Neuronal stem cell (in vitro differentiated cells): Measurements from ENCODE around the gene SLC9A1.
"Not testable (repeated sequence)": the region's sequence is repeated elsewhere in the genome, so short reads cannot be mapped to it uniquely, and the experiment has no call there.

Source experiments
- DNase-seq: peaks from one replicate; pipeline ENCODE4 v3.0.0-alpha.2; 2013; ENCODE audit warnings: low spot score
- H2AFZ ChIP-seq: one replicate; pipeline ENCODE4 v1.6.1; 2013; ENCODE audit warnings: mild to moderate bottlenecking, low read length, inconsistent platforms
- H2AK5ac ChIP-seq: 2 replicates; pipeline ENCODE4 v1.6.1; 2013; ENCODE audit warnings: low read depth, mild to moderate bottlenecking, inconsistent platforms, low read length, moderate library complexity, mixed read lengths
- H2BK120ac ChIP-seq: 2 replicates; pipeline ENCODE4 v1.6.1; 2013; ENCODE audit warnings: low read depth, mild to moderate bottlenecking, inconsistent platforms, low read length, moderate library complexity, mixed read lengths
- H2BK12ac ChIP-seq: one replicate; pipeline ENCODE4 v1.6.1; 2013; ENCODE audit warnings: low read length, inconsistent platforms
- H2BK15ac ChIP-seq: 2 replicates; pipeline ENCODE4 v1.6.1; 2013; ENCODE audit warnings: mild to moderate bottlenecking, low read length, inconsistent platforms, mixed read lengths
- H2BK5ac ChIP-seq: one replicate; pipeline ENCODE4 v1.6.1; 2013; ENCODE audit warnings: inconsistent platforms, mild to moderate bottlenecking, low read length, moderate library complexity
- H3K14ac ChIP-seq: one replicate; pipeline ENCODE4 v1.6.1; 2013; ENCODE audit warnings: low read length, inconsistent platforms
- H3K18ac ChIP-seq: 2 replicates; pipeline ENCODE4 v1.6.1; 2013; ENCODE audit warnings: low read length, inconsistent platforms
- H3K23ac ChIP-seq: 2 replicates; pipeline ENCODE4 v1.6.1; 2013; ENCODE audit warnings: low read depth, mild to moderate bottlenecking, mixed read lengths, low read length, inconsistent platforms; ENCODE audit not compliant: poor library complexity
- H3K27ac ChIP-seq: replicated peaks from 3 replicates; pipeline ENCODE4 v1.5.1; 2013; ENCODE audit warnings: low read length, inconsistent platforms
- H3K27me3 ChIP-seq, 3 experiments: 2 replicates each; pipeline ENCODE4 v1.6.1; 2013; ENCODE audit warnings: low read length in 3 of 3, mild to moderate bottlenecking in 2 of 3, inconsistent platforms in 1 of 3, low read depth in 1 of 3, mixed read lengths in 1 of 3, moderate library complexity in 1 of 3; ENCODE audit not compliant: control insufficient read depth in 3 of 3, insufficient read depth in 3 of 3
- H3K36me3 ChIP-seq, 2 donors: replicated peaks in 1 of 2; 2 replicates each; pipeline ENCODE4 v1.6.1; 2013; ENCODE audit warnings: low read length in 2 of 2; ENCODE audit not compliant: control insufficient read depth in 2 of 2, insufficient read depth in 2 of 2
- H3K4ac ChIP-seq: 2 replicates; pipeline ENCODE4 v1.6.1; 2013; ENCODE audit warnings: inconsistent platforms, mild to moderate bottlenecking, low read length, moderate library complexity
- H3K4me1 ChIP-seq, 2 donors: 1 replicate in 1 of 2; 2 replicates in 1 of 2; pipeline ENCODE4 v1.6.1; 2013; ENCODE audit warnings: low read length in 2 of 2, low read depth in 1 of 2; ENCODE audit not compliant: control insufficient read depth in 2 of 2, insufficient read depth in 1 of 2
- H3K4me2 ChIP-seq: one replicate; pipeline ENCODE4 v1.6.1; 2013; ENCODE audit warnings: mild to moderate bottlenecking, low read length, inconsistent platforms; ENCODE audit not compliant: insufficient read depth, poor library complexity, severe bottlenecking
- H3K4me3 ChIP-seq, 2 donors: 2 replicates each; pipeline ENCODE4 v1.5.1; 2013; ENCODE audit warnings: low read length in 2 of 2, mild to moderate bottlenecking in 2 of 2, inconsistent platforms in 1 of 2, moderate library complexity in 1 of 2
- H3K79me1 ChIP-seq: one replicate; pipeline ENCODE4 v1.6.1; 2013; ENCODE audit warnings: low read depth, mild to moderate bottlenecking, inconsistent platforms, low read length, moderate library complexity
- H3K9ac ChIP-seq: one replicate; pipeline ENCODE4 v1.6.1; 2013; ENCODE audit warnings: mild to moderate bottlenecking, low read depth, low read length, inconsistent platforms; ENCODE audit not compliant: poor library complexity
- H3K9me3 ChIP-seq, 2 donors: replicated peaks in 1 of 2; 2 replicates each; pipeline versions ENCODE3 to v1.6.1; 2013; ENCODE audit warnings: low read length in 2 of 2, mild to moderate bottlenecking in 2 of 2, inconsistent platforms in 1 of 2, low read depth in 1 of 2, mixed read lengths in 1 of 2, moderate library complexity in 1 of 2; ENCODE audit not compliant: control insufficient read depth in 2 of 2, insufficient read depth in 1 of 2
- H4K8ac ChIP-seq: one replicate; pipeline ENCODE4 v1.6.1; 2013; ENCODE audit warnings: low read depth, mild to moderate bottlenecking, inconsistent platforms, low read length, moderate library complexity
- H4K91ac ChIP-seq: one replicate; pipeline ENCODE4 v1.6.1; 2013; ENCODE audit warnings: low read length, low read depth, mild to moderate bottlenecking, inconsistent platforms; ENCODE audit not compliant: poor library complexity
- WGBS, 2 donors: extraction: QIAGEN DNeasy Blood & Tissue Kit; methylation state at CpG; one replicate each; pipeline ENCODE4 v1.1.7; 2013; ENCODE audit warnings: missing lambda C conversion rate in 2 of 2, mixed read lengths in 1 of 2; ENCODE audit not compliant: insufficient read length in 2 of 2, insufficient replicate concordance in 1 of 2; ENCODE audit errors: extremely low coverage in 2 of 2; 5-methylcytosine and 5-hydroxymethylcytosine counted together

Gene SLC9A1

GRCh38 chr1:27176954-27177353 is 22.0 kb upstream of the SLC9A1 start:
- Histone ChIP-seq H2BK120ac (no peak overlapping the region), H3K4me1 (no peaks in the 10 kb centered on the region), H4K91ac (no peak overlapping the region), H3K79me1 (no peaks in the 10 kb centered on the region), H3K4ac (no peak overlapping the region), H2BK15ac (no peak overlapping the region), H3K9ac (no peak overlapping the region), H3K27ac (no peak overlapping the region), H2AK5ac (peak overlapping the region; percentile 75), H4K8ac (no peak overlapping the region), H3K23ac (no peak overlapping the region), H3K18ac (no peak overlapping the region), H3K4me2 (no peak overlapping the region), H2BK5ac (no peak overlapping the region), H2BK12ac (no peak overlapping the region), H2AFZ (no peak overlapping the region), H3K9me3 (peaks cover 0 to 5% of the 10 kb centered on the region in 2 donors), H3K36me3 (no peaks in the 10 kb centered on the region), H3K14ac (no peak overlapping the region), H3K4me3 (no peak overlapping the region), H3K27me3 (peaks cover 0 to 1% (median 0%) of the 10 kb centered on the region in 3 experiments)
- WGBS, 2 donors = no CpG with 5 or more reads among the region's 26 CpGs
- DNase-seq = no peak

- H2BK120ac ChIP-seq = no peak overlapping the region
- no peak overlapping the region for H3K4me3 ChIP-seq
- no peak overlapping the region for H4K8ac ChIP-seq
- no peak overlapping the region for H3K4me2 ChIP-seq
- H3K27ac ChIP-seq = no peak overlapping the region
- no peak overlapping the region for H3K14ac ChIP-seq
- no peak overlapping the region for H3K4ac ChIP-seq
- no peak overlapping the region for H3K18ac ChIP-seq
- no peak overlapping the region for H2BK15ac ChIP-seq
- no peak overlapping the region for H4K91ac ChIP-seq
- no peaks in the 10 kb centered on the region for H3K36me3 ChIP-seq
- H3K79me1 ChIP-seq = no peaks in the 10 kb centered on the region
- no peak for DNase-seq
- WGBS, 2 donors = no CpG with 5 or more reads among the region's 4 CpGs
- peaks cover 0 to 1% (median 0%) of the 10 kb centered on the region in 3 experiments for H3K27me3 ChIP-seq
- H3K23ac ChIP-seq = no peak overlapping the region
- no peak overlapping the region for H2BK12ac ChIP-seq
- no peak overlapping the region for H2AK5ac ChIP-seq
- no peak overlapping the region for H2BK5ac ChIP-seq
- H3K9me3 ChIP-seq = peaks cover 0 to 5% of the 10 kb centered on the region in 2 donors
- no peaks in the 10 kb centered on the region for H3K4me1 ChIP-seq
- no peak overlapping the region for H3K9ac ChIP-seq
- no peak overlapping the region for H2AFZ ChIP-seq
These were observed 21.4 kb upstream of the SLC9A1 start for GRCh38 chr1:27176323-27176722.

- H2BK15ac ChIP-seq, H3K4me3 ChIP-seq, H3K27ac ChIP-seq, H2AFZ ChIP-seq, H3K4ac ChIP-seq, DNase-seq, H4K8ac ChIP-seq, H4K91ac ChIP-seq, H2BK120ac ChIP-seq, H2BK12ac ChIP-seq, H3K9ac ChIP-seq, H3K36me3 ChIP-seq, H3K4me1 ChIP-seq, H3K14ac ChIP-seq, H3K79me1 ChIP-seq, H3K4me2 ChIP-seq, H3K23ac ChIP-seq, H3K27me3 ChIP-seq, H3K9me3 ChIP-seq, H2BK5ac ChIP-seq, H3K18ac ChIP-seq, H2AK5ac ChIP-seq: not testable (repeated sequence)
- WGBS, 2 donors = no CpG with 5 or more reads among the region's 5 CpGs
These were observed 18.1 kb upstream of the SLC9A1 start for GRCh38 chr1:27172992-27173391.

- no peak overlapping the region for H3K18ac ChIP-seq
- no peak overlapping the region for H3K4me2 ChIP-seq
- H3K27me3 ChIP-seq = no peaks in the 10 kb centered on the region
- H4K8ac ChIP-seq = no peak overlapping the region
- no peak overlapping the region for H4K91ac ChIP-seq
- no peak overlapping the region for H2AFZ ChIP-seq
- 100% methylated on average over 1 of the region's 4 CpGs; no CpG with 5 or more reads in 1 of the 2 donors for WGBS, 2 donors
- no peak overlapping the region for H2BK12ac ChIP-seq
- H3K36me3 ChIP-seq = no peaks in the 10 kb centered on the region
- H3K9me3 ChIP-seq = no peaks in the 10 kb centered on the region
- no peak overlapping the region for H3K4me3 ChIP-seq
- H3K27ac ChIP-seq = no peak overlapping the region
- H2BK120ac ChIP-seq = no peak overlapping the region
- no peaks in the 10 kb centered on the region for H3K4me1 ChIP-seq
- H2BK15ac ChIP-seq = no peak overlapping the region
- no peak overlapping the region for H3K9ac ChIP-seq
- DNase-seq = no peak
- no peaks in the 10 kb centered on the region for H3K79me1 ChIP-seq
- no peak overlapping the region for H3K14ac ChIP-seq
- H3K23ac ChIP-seq = no peak overlapping the region
- no peak overlapping the region for H2AK5ac ChIP-seq
- no peak overlapping the region for H2BK5ac ChIP-seq
- no peak overlapping the region for H3K4ac ChIP-seq
These were observed 12.0 kb upstream of the SLC9A1 start for GRCh38 chr1:27166929-27167328.
